ENCODE data around the gene LRRC52. TPM values are rescaled to one million over a fixed set of nuclear protein-coding genes. Genes with fewer than 3 reads are reported as not detected.
"Not testable (repeated sequence)": the region's sequence is repeated elsewhere in the genome, so short reads cannot be mapped to it uniquely, and the experiment has no call there.

Gene LRRC52
- total and polyA plus RNA-seq, 4 donors: not detected

- TF ChIP-seq CTCF (IDR thresholded peaks at IDR 0.05; ENCODE audit: low read depth, low read length, missing input control): no peak
- TF ChIP-seq HNF4A (conservative IDR thresholded peaks at IDR 0.05): no peak
- no peak for TF ChIP-seq HNF4G (IDR thresholded peaks at IDR 0.05)
These were observed 42.6 kb downstream of the LRRC52 start (continued) for GRCh38 chr1:165586398-165586797.

DNA sequence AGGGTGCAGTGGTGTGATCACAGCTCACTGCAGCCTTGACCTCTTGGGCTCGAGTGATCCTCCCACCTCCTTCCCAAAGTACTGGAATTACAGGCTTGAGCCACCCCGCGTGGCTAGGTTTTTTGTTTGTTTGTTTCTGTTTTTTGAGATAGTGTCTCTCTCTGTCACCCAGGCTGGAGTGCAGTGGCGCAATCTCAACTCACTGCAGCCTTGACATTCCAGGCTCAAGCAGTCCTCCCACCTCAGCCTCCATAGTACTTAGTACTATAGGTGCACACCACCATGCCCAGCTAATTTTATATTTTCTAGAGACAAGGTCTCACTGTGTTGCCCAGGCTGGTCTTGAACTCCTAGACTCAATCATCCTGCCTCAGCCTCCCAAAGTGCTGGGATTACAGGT, 47.6 kb downstream of the LRRC52 start:
- H3K4me3 ChIP-seq (ENCODE audit: low read depth in 1 of 3, low read length in 3 of 3); H3K36me3 ChIP-seq (ENCODE audit: control insufficient read depth in 4 of 4, insufficient read depth in 3 of 4, low read depth in 1 of 4, low read length in 3 of 4); DNase-seq (ENCODE audit: low spot score); H3K4me1 ChIP-seq (ENCODE audit: control insufficient read depth in 4 of 4, insufficient read depth in 4 of 4, low read length in 3 of 4); H3K27me3 ChIP-seq (ENCODE audit: control insufficient read depth in 4 of 4, insufficient read depth in 4 of 4, low read length in 3 of 4); H3K9ac ChIP-seq (ENCODE audit: low read depth in 1 of 2, low read length in 2 of 2); H3K27ac ChIP-seq (ENCODE audit: low read depth in 1 of 2, low read length in 2 of 2); H3K9me3 ChIP-seq (ENCODE audit: control insufficient read depth in 4 of 4, low read length in 3 of 4): not testable (repeated sequence)
- WGBS: 67% methylated on average over 4 of the region's 4 CpGs

- Histone ChIP-seq H3K9me3 (ENCODE audit: control insufficient read depth in 4 of 4, low read length in 3 of 4) (no peaks in the 10 kb centered on the region), H3K4me1 (ENCODE audit: control insufficient read depth in 4 of 4, insufficient read depth in 4 of 4, low read length in 3 of 4) (peaks cover 0 to 6% (median 4%) of the 10 kb centered on the region in 4 donors), H3K4me3 (ENCODE audit: low read depth in 1 of 3, low read length in 3 of 3) (no peak overlapping the region), H3K36me3 (ENCODE audit: control insufficient read depth in 4 of 4, insufficient read depth in 3 of 4, low read depth in 1 of 4, low read length in 3 of 4) (no peaks in the 10 kb centered on the region), H3K9ac (ENCODE audit: low read depth in 1 of 2, low read length in 2 of 2) (no peak overlapping the region), H3K27me3 (ENCODE audit: control insufficient read depth in 4 of 4, insufficient read depth in 4 of 4, low read length in 3 of 4) (no peaks in the 10 kb centered on the region), H3K27ac (ENCODE audit: low read depth in 1 of 2, low read length in 2 of 2) (no peak overlapping the region)
- peak; percentile 84 for DNase-seq (ENCODE audit: low spot score)
- under 1% methylated on average over 10 of the region's 10 CpGs for WGBS
- TF ChIP-seq SP1 (IDR thresholded peaks at IDR 0.05) (no peak), FOXA2 (IDR thresholded peaks at IDR 0.05) (no peak), CTCF (IDR thresholded peaks at IDR 0.05; ENCODE audit: low read depth, low read length, missing input control) (peak; percentile 97), NR2F2 (IDR thresholded peaks at IDR 0.05) (no peak), TAF1 (conservative IDR thresholded peaks at IDR 0.05) (no peak), RAD21 (IDR thresholded peaks at IDR 0.05) (peak; percentile 97 to 98)
- TF ChIP-seq, protein P1, sequence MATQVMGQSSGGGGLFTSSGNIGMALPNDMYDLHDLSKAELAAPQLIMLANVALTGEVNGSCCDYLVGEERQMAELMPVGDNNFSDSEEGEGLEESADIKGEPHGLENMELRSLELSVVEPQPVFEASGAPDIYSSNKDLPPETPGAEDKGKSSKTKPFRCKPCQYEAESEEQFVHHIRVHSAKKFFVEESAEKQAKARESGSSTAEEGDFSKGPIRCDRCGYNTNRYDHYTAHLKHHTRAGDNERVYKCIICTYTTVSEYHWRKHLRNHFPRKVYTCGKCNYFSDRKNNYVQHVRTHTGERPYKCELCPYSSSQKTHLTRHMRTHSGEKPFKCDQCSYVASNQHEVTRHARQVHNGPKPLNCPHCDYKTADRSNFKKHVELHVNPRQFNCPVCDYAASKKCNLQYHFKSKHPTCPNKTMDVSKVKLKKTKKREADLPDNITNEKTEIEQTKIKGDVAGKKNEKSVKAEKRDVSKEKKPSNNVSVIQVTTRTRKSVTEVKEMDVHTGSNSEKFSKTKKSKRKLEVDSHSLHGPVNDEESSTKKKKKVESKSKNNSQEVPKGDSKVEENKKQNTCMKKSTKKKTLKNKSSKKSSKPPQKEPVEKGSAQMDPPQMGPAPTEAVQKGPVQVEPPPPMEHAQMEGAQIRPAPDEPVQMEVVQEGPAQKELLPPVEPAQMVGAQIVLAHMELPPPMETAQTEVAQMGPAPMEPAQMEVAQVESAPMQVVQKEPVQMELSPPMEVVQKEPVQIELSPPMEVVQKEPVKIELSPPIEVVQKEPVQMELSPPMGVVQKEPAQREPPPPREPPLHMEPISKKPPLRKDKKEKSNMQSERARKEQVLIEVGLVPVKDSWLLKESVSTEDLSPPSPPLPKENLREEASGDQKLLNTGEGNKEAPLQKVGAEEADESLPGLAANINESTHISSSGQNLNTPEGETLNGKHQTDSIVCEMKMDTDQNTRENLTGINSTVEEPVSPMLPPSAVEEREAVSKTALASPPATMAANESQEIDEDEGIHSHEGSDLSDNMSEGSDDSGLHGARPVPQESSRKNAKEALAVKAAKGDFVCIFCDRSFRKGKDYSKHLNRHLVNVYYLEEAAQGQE (IDR thresholded peaks at IDR 0.05): no peak
These were observed 49.4 kb downstream of the LRRC52 start for GRCh38 chr1:165592945-165593823.
